HK-2 (cell line): ENCODE results near the gene HOGA1.
A peak's percentile ranks its signal among the peaks of the same experiment; 100 is the strongest.
"Not testable (repeated sequence)": the region's sequence is repeated elsewhere in the genome, so short reads cannot be mapped to it uniquely, and the experiment has no call there.

Experiments
- DNase-seq: peaks from one replicate; pipeline ENCODE4 v3.0.0-alpha.2; 2018; ENCODE audit not compliant: unreplicated experiment

The HOGA1 gene

DNA sequence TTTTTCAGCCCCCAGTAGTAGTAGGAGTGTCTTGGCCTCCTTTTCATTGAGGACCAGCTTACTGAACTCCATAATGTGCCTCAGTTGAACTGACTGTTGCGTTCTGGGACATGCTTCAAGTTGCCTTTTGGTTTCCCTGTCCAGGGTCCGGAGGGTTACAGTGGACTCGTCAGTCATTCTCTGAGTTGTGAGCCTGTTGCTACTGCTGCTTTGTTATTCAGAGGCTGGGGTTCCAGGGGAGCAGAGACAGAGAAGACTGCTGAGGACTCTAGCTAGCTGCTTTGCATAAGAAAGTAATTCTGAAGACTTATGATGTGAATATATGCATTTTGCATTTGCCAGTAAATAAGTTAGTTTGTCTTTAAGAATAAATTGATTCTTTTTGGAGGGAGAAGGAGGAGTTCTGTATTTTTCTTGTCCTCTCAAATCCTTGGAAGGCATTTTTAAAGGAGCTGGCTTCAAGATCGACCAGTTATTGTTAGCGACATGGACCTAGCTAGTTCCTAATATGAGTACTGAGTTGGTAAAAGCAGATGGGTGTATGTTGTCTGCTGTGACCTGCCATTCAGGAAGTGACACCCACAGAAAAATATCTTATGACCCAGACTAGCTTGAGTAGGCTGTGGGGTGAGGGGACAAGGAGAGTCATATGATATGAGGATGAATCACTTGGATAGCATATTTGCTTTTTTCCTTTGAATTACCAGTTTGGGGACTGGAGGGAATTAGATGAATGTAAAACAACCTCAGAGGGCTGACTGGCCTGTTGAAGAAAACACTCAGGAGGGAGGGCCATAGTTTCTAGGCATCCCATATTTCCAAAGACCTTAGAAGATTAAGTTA is 64.6 kb downstream of the HOGA1 start:
- DNase-seq = peak; percentile 73

DNA sequence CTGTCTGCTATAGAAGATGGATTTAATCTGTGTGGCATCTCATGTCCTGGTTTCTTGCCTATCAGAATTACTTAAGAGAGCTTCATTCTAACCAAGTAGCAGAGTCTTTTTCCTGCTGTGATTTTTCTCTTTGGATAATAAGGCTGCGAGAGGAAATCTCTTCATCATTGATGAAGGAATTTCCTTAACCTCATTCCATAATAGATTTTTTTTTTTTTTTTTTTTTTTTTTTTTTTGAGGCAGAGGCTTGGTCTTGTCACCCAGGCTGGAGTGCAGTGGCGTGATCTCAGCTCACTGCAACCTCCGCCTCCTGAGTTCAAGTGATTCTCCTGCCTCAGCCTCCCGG is 65.2 kb downstream of the HOGA1 start:
- DNase-seq = not testable (repeated sequence)

DNA sequence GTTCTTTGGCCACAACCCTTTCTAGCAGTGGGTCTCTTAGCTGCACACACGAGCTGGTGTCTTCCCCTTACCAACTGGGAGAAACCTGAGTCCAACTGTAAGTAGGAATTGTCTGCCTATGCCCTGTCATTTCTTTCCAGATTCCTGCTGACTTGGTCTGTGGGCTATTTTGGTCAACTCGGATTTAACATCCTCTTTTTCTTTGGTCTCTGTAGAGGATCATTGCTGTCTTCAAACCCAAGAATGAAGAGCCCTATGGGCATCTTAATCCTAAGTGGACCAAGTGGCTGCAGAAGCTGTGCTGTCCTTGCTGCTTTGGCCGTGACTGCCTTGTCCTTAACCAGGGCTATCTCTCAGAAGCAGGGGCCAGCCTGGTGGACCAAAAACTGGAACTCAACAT is 66.5 kb downstream of the HOGA1 start:
- DNase-seq = no peak

DNA sequence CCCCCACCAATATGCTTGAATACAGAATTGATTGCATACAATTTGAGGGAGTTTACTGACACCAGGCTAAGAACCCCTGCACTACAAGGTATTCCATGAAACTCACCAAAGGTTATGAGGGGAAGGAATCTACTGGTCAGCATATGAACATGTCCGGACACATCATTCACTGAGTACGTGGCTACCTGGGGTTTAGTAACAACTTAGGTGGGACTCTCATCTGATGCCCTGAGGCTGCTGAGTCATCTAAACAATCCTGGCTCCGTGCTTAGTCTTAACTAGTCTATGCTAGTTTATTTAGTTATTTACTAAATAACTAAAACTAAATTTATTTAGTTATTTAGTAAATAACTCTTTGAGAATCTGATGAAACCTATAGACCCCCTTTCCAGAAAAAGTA is 67.6 kb downstream of the HOGA1 start:
- no peak for DNase-seq

DNA sequence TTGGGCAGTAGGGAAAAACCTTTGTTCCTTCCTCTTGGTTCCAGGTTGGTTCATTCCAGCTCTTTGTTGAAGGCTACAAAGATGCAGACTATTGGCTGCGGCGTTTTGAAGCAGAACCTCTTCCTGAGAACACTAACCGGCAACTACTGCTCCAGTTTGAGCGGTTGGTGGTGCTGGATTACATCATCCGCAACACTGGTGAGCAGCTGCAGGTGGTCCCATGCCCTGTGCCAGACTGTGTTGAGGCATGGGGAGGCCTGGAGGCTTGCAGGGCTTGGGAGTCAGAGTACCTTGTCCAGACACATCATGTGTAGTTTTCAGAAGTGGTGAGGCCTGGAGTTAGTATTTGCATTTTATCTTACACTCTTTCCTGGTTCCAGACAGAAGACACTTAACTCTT is 72.6 kb downstream of the HOGA1 start:
- DNase-seq = no peak

DNA sequence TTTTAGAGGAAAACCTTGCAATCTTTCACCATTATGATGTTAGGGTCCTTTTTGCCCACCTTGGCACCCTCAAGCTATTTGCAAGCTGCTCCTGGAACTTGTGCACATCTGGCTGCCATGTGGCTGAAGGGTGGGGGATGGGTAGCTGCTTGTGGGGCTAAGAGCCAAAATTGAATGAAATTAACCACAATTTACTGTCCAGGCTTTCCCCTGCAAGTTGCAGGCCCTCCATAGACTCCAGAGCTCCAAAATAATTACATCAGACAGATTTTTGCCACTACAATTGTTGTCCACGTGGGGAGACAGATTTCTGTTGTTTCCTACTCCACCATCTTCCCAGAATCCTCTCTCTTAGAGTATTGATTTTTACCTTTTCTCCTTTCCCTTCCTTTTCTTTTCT is 75.4 kb downstream of the HOGA1 start:
- DNase-seq = no peak
